Measurements from ENCODE around the gene NECTIN3.

DNA sequence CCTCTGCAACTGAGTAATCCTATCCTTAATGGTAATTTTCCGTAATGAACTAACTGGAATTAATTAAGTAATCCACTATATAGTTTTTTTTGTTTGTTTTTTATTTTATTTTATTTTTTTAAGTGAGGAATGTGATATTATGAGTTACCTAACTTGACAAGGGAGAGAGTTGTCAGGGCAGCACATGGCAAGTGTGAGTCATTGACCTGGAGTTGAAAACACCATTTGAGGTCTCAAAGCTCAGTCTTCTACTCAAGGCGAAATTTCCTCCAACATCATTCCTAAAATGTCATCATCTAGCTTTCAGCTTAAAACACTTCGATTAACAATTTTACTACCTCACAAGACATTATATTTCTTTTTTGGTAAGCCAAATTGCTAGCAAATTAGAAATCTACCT is 87.8 kb downstream of the NECTIN3 start:
- TF ChIP-seq CTCF (IDR thresholded peaks at IDR 0.05), result no peak
- no peak for TF ChIP-seq POLR2AphosphoS5 (IDR thresholded peaks at IDR 0.05)
- no peak for TF ChIP-seq POLR2A (IDR thresholded peaks at IDR 0.05)

Data from prostate gland (tissue), 2 donors.